ENCODE measurements around the gene P2RY11.

P2RY11 gene

GRCh38 chr19:10111405-10111811 lies at the start of gene P2RY11:
Gene P2RY11 (plus strand): TSS chr19:10111693. CDS start chr19:10111722, 29 bp downstream.
- peaks cover 51% of the 10 kb centered on the region for H3K36me3 ChIP-seq (ENCODE audit: insufficient read depth, low read length)
- H3K4me3 ChIP-seq (ENCODE audit: low read depth in 1 of 2, low read length in 2 of 2): no peak within 1 kb of the TSS
- H3K4me1 ChIP-seq (ENCODE audit: insufficient read depth, low read length): peaks cover 9% of the 10 kb centered on the region
- no peaks in the 10 kb centered on the region for H3K9me3 ChIP-seq (ENCODE audit: low read length)
- no peak within 1 kb of the TSS for H3K27ac ChIP-seq (ENCODE audit: low read depth, low read length)
- H3K27me3 ChIP-seq (ENCODE audit: control insufficient read depth in 1 of 2, insufficient read depth in 2 of 2, low read length in 2 of 2): no peaks in the 10 kb centered on the region
- H3K9ac ChIP-seq (ENCODE audit: low read length): no peak within 1 kb of the TSS

- no peaks in the 10 kb centered on the region for H3K36me3 ChIP-seq (ENCODE audit: insufficient read depth, low read length)
- no peak overlapping the region for H3K4me3 ChIP-seq (ENCODE audit: low read depth in 1 of 2, low read length in 2 of 2)
- no peak overlapping the region for H3K27ac ChIP-seq (ENCODE audit: low read depth, low read length)
- H3K9me3 ChIP-seq (ENCODE audit: low read length): no peaks in the 10 kb centered on the region
- no peak overlapping the region for H3K9ac ChIP-seq (ENCODE audit: low read length)
- no peaks in the 10 kb centered on the region for H3K27me3 ChIP-seq (ENCODE audit: control insufficient read depth in 1 of 2, insufficient read depth in 2 of 2, low read length in 2 of 2)
- H3K4me1 ChIP-seq (ENCODE audit: insufficient read depth, low read length): no peaks in the 10 kb centered on the region
Observed at GRCh38 chr19:10061717-10062310, 49.7 kb upstream of the P2RY11 start.

GRCh38 chr19:10068205-10068604 lies 43.3 kb upstream of the P2RY11 start:
- Histone ChIP-seq H3K9me3 (ENCODE audit: low read length) (no peaks in the 10 kb centered on the region), H3K4me3 (ENCODE audit: low read depth in 1 of 2, low read length in 2 of 2) (no peak overlapping the region), H3K27ac (ENCODE audit: low read depth, low read length) (no peak overlapping the region), H3K27me3 (ENCODE audit: control insufficient read depth in 1 of 2, insufficient read depth in 2 of 2, low read length in 2 of 2) (no peaks in the 10 kb centered on the region), H3K36me3 (ENCODE audit: insufficient read depth, low read length) (no peaks in the 10 kb centered on the region), H3K4me1 (ENCODE audit: insufficient read depth, low read length) (no peaks in the 10 kb centered on the region), H3K9ac (ENCODE audit: low read length) (no peak overlapping the region)

GRCh38 chr19:10069046-10069445 lies 42.4 kb upstream of the P2RY11 start:
- H3K4me1 ChIP-seq (ENCODE audit: insufficient read depth, low read length): no peaks in the 10 kb centered on the region
- no peak overlapping the region for H3K27ac ChIP-seq (ENCODE audit: low read depth, low read length)
- no peaks in the 10 kb centered on the region for H3K9me3 ChIP-seq (ENCODE audit: low read length)
- no peak overlapping the region for H3K4me3 ChIP-seq (ENCODE audit: low read depth in 1 of 2, low read length in 2 of 2)
- no peaks in the 10 kb centered on the region for H3K27me3 ChIP-seq (ENCODE audit: control insufficient read depth in 1 of 2, insufficient read depth in 2 of 2, low read length in 2 of 2)
- H3K9ac ChIP-seq (ENCODE audit: low read length): no peak overlapping the region
- no peaks in the 10 kb centered on the region for H3K36me3 ChIP-seq (ENCODE audit: insufficient read depth, low read length)

GRCh38 chr19:10070730-10071446 lies 40.6 kb upstream of the P2RY11 start:
- no peaks in the 10 kb centered on the region for H3K4me1 ChIP-seq (ENCODE audit: insufficient read depth, low read length)
- H3K9me3 ChIP-seq (ENCODE audit: low read length): no peaks in the 10 kb centered on the region
- H3K36me3 ChIP-seq (ENCODE audit: insufficient read depth, low read length): no peaks in the 10 kb centered on the region
- H3K27ac ChIP-seq (ENCODE audit: low read depth, low read length): no peak overlapping the region
- no peak overlapping the region for H3K4me3 ChIP-seq (ENCODE audit: low read depth in 1 of 2, low read length in 2 of 2)
- no peaks in the 10 kb centered on the region for H3K27me3 ChIP-seq (ENCODE audit: control insufficient read depth in 1 of 2, insufficient read depth in 2 of 2, low read length in 2 of 2)
- no peak overlapping the region for H3K9ac ChIP-seq (ENCODE audit: low read length)

- no peak overlapping the region for H3K9ac ChIP-seq (ENCODE audit: low read length)
- no peaks in the 10 kb centered on the region for H3K4me1 ChIP-seq (ENCODE audit: insufficient read depth, low read length)
- no peak overlapping the region for H3K27ac ChIP-seq (ENCODE audit: low read depth, low read length)
- H3K9me3 ChIP-seq (ENCODE audit: low read length): no peaks in the 10 kb centered on the region
- H3K4me3 ChIP-seq (ENCODE audit: low read depth in 1 of 2, low read length in 2 of 2): no peak overlapping the region
- no peaks in the 10 kb centered on the region for H3K27me3 ChIP-seq (ENCODE audit: control insufficient read depth in 1 of 2, insufficient read depth in 2 of 2, low read length in 2 of 2)
- no peaks in the 10 kb centered on the region for H3K36me3 ChIP-seq (ENCODE audit: insufficient read depth, low read length)
Observed at GRCh38 chr19:10074153-10074552, 37.3 kb upstream of the P2RY11 start.

GRCh38 chr19:10076535-10076934 lies 35.0 kb upstream of the P2RY11 start:
- no peak overlapping the region for H3K27ac ChIP-seq (ENCODE audit: low read depth, low read length)
- H3K9me3 ChIP-seq (ENCODE audit: low read length): no peaks in the 10 kb centered on the region
- H3K4me1 ChIP-seq (ENCODE audit: insufficient read depth, low read length): no peaks in the 10 kb centered on the region
- H3K27me3 ChIP-seq (ENCODE audit: control insufficient read depth in 1 of 2, insufficient read depth in 2 of 2, low read length in 2 of 2): no peaks in the 10 kb centered on the region
- H3K4me3 ChIP-seq (ENCODE audit: low read depth in 1 of 2, low read length in 2 of 2): no peak overlapping the region
- H3K9ac ChIP-seq (ENCODE audit: low read length): no peak overlapping the region
- H3K36me3 ChIP-seq (ENCODE audit: insufficient read depth, low read length): no peaks in the 10 kb centered on the region

- H3K4me1 ChIP-seq (ENCODE audit: insufficient read depth, low read length): no peaks in the 10 kb centered on the region
- no peak overlapping the region for H3K27ac ChIP-seq (ENCODE audit: low read depth, low read length)
- H3K9me3 ChIP-seq (ENCODE audit: low read length): no peaks in the 10 kb centered on the region
- no peak overlapping the region for H3K4me3 ChIP-seq (ENCODE audit: low read depth in 1 of 2, low read length in 2 of 2)
- no peak overlapping the region for H3K9ac ChIP-seq (ENCODE audit: low read length)
- H3K27me3 ChIP-seq (ENCODE audit: control insufficient read depth in 1 of 2, insufficient read depth in 2 of 2, low read length in 2 of 2): no peaks in the 10 kb centered on the region
- no peaks in the 10 kb centered on the region for H3K36me3 ChIP-seq (ENCODE audit: insufficient read depth, low read length)
Observed at GRCh38 chr19:10078329-10078728, 33.2 kb upstream of the P2RY11 start.

- H3K36me3 ChIP-seq (ENCODE audit: insufficient read depth, low read length): no peaks in the 10 kb centered on the region
- no peak overlapping the region for H3K27ac ChIP-seq (ENCODE audit: low read depth, low read length)
- H3K27me3 ChIP-seq (ENCODE audit: control insufficient read depth in 1 of 2, insufficient read depth in 2 of 2, low read length in 2 of 2): no peaks in the 10 kb centered on the region
- no peaks in the 10 kb centered on the region for H3K4me1 ChIP-seq (ENCODE audit: insufficient read depth, low read length)
- H3K9me3 ChIP-seq (ENCODE audit: low read length): no peaks in the 10 kb centered on the region
- no peak overlapping the region for H3K4me3 ChIP-seq (ENCODE audit: low read depth in 1 of 2, low read length in 2 of 2)
- no peak overlapping the region for H3K9ac ChIP-seq (ENCODE audit: low read length)
Observed at GRCh38 chr19:10079031-10079453, 32.5 kb upstream of the P2RY11 start.

GRCh38 chr19:10083911-10084310 lies 27.6 kb upstream of the P2RY11 start:
- Histone ChIP-seq H3K9ac (ENCODE audit: low read length) (no peak overlapping the region), H3K9me3 (ENCODE audit: low read length) (no peaks in the 10 kb centered on the region), H3K27ac (ENCODE audit: low read depth, low read length) (no peak overlapping the region), H3K4me3 (ENCODE audit: low read depth in 1 of 2, low read length in 2 of 2) (no peak overlapping the region), H3K36me3 (ENCODE audit: insufficient read depth, low read length) (no peaks in the 10 kb centered on the region), H3K27me3 (ENCODE audit: control insufficient read depth in 1 of 2, insufficient read depth in 2 of 2, low read length in 2 of 2) (no peaks in the 10 kb centered on the region), H3K4me1 (ENCODE audit: insufficient read depth, low read length) (peaks cover 4% of the 10 kb centered on the region)

- Histone ChIP-seq H3K27ac (ENCODE audit: low read depth, low read length) (no peak overlapping the region), H3K27me3 (ENCODE audit: control insufficient read depth in 1 of 2, insufficient read depth in 2 of 2, low read length in 2 of 2) (no peaks in the 10 kb centered on the region), H3K4me3 (ENCODE audit: low read depth in 1 of 2, low read length in 2 of 2) (no peak overlapping the region), H3K36me3 (ENCODE audit: insufficient read depth, low read length) (peaks cover 6% of the 10 kb centered on the region), H3K9me3 (ENCODE audit: low read length) (no peaks in the 10 kb centered on the region), H3K9ac (ENCODE audit: low read length) (no peak overlapping the region), H3K4me1 (ENCODE audit: insufficient read depth, low read length) (peaks cover 4% of the 10 kb centered on the region)
Observed at GRCh38 chr19:10084803-10085202, 26.7 kb upstream of the P2RY11 start.
